ENCODE results near the gene CCDC40. TPM values are rescaled to one million over a fixed set of nuclear protein-coding genes. Genes with fewer than 3 reads are reported as not detected.

Gene CCDC40
- total RNA-seq, 1 donor, result 3.0 TPM

- TF ChIP-seq, protein P1, sequence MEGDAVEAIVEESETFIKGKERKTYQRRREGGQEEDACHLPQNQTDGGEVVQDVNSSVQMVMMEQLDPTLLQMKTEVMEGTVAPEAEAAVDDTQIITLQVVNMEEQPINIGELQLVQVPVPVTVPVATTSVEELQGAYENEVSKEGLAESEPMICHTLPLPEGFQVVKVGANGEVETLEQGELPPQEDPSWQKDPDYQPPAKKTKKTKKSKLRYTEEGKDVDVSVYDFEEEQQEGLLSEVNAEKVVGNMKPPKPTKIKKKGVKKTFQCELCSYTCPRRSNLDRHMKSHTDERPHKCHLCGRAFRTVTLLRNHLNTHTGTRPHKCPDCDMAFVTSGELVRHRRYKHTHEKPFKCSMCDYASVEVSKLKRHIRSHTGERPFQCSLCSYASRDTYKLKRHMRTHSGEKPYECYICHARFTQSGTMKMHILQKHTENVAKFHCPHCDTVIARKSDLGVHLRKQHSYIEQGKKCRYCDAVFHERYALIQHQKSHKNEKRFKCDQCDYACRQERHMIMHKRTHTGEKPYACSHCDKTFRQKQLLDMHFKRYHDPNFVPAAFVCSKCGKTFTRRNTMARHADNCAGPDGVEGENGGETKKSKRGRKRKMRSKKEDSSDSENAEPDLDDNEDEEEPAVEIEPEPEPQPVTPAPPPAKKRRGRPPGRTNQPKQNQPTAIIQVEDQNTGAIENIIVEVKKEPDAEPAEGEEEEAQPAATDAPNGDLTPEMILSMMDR (IDR thresholded peaks at IDR 0.05; ENCODE audit: insufficient read depth, low read length), result no peak
- no peak for DNase-seq (ENCODE audit: low read depth)
- H3K4me3 ChIP-seq (ENCODE audit: low read depth, low read length), result no peak overlapping the region
Measured at GRCh38 chr17:80050706-80051105, 14.3 kb downstream of the CCDC40 start.

- TF ChIP-seq, protein P1 (IDR thresholded peaks at IDR 0.05; ENCODE audit: insufficient read depth, low read length), result no peak
- DNase-seq (ENCODE audit: low read depth), result no peak
- H3K4me3 ChIP-seq (ENCODE audit: low read depth, low read length), result no peak overlapping the region
Measured at GRCh38 chr17:80051681-80052080, 15.2 kb downstream of the CCDC40 start.

- TF ChIP-seq, protein P1 (IDR thresholded peaks at IDR 0.05; ENCODE audit: insufficient read depth, low read length), result no peak
- H3K4me3 ChIP-seq (ENCODE audit: low read depth, low read length), result no peak overlapping the region
- DNase-seq (ENCODE audit: low read depth), result no peak
Measured at GRCh38 chr17:80053102-80053501, 16.7 kb downstream of the CCDC40 start.

- no peak for DNase-seq (ENCODE audit: low read depth)
- TF ChIP-seq, protein P1 (IDR thresholded peaks at IDR 0.05; ENCODE audit: insufficient read depth, low read length), result no peak
- no peak overlapping the region for H3K4me3 ChIP-seq (ENCODE audit: low read depth, low read length)
Measured at GRCh38 chr17:80055597-80055996, 19.2 kb downstream of the CCDC40 start.

- TF ChIP-seq, protein P1 (IDR thresholded peaks at IDR 0.05; ENCODE audit: insufficient read depth, low read length), result no peak
- no peak overlapping the region for H3K4me3 ChIP-seq (ENCODE audit: low read depth, low read length)
- no peak for DNase-seq (ENCODE audit: low read depth)
Measured at GRCh38 chr17:80058311-80058955, 22.0 kb downstream of the CCDC40 start.

GRCh38 chr17:80060644-80061043, 24.2 kb downstream of the CCDC40 start:
- no peak overlapping the region for H3K4me3 ChIP-seq (ENCODE audit: low read depth, low read length)
- no peak for DNase-seq (ENCODE audit: low read depth)
- TF ChIP-seq, protein P1 (IDR thresholded peaks at IDR 0.05; ENCODE audit: insufficient read depth, low read length), result no peak

GRCh38 chr17:80061421-80061820, 25.0 kb downstream of the CCDC40 start:
- no peak for DNase-seq (ENCODE audit: low read depth)
- H3K4me3 ChIP-seq (ENCODE audit: low read depth, low read length), result no peak overlapping the region
- TF ChIP-seq, protein P1 (IDR thresholded peaks at IDR 0.05; ENCODE audit: insufficient read depth, low read length), result no peak
